Coronary artery (tissue), 2 donors: Measurements from ENCODE around the gene SNX5.

ENCODE experiments used
- DNase-seq: peaks from one replicate; pipeline ENCODE4 v3.0.0-alpha.2; 2017; ENCODE audit warnings: low spot score
- H3K27ac ChIP-seq, 2 donors: fragments of 200-600 bp; sonication (generic); one replicate each; pipeline ENCODE4 v1.5.1; 2016 to 2019
- H3K4me3 ChIP-seq: fragments of 200-600 bp; sonication (generic); 2 replicates; pipeline ENCODE4 v1.5.1; 2016; ENCODE audit warnings: mild to moderate bottlenecking, moderate library complexity
- TF ChIP-seq, protein P1 (sequence below): fragments of 200-600 bp; sonication (generic); IDR thresholded peaks from one replicate; pipeline ENCODE4 v1.5.1; 2019; ENCODE audit warnings: antibody characterized with exemption

SNX5 gene

GRCh38 chr20:18004384-18005031 lies 35.9 kb upstream of the SNX5 start:
- DNase-seq = no peak
- Histone ChIP-seq H3K27ac (no peak overlapping the region), H3K4me3 (no peak overlapping the region)
- TF ChIP-seq, protein P1, sequence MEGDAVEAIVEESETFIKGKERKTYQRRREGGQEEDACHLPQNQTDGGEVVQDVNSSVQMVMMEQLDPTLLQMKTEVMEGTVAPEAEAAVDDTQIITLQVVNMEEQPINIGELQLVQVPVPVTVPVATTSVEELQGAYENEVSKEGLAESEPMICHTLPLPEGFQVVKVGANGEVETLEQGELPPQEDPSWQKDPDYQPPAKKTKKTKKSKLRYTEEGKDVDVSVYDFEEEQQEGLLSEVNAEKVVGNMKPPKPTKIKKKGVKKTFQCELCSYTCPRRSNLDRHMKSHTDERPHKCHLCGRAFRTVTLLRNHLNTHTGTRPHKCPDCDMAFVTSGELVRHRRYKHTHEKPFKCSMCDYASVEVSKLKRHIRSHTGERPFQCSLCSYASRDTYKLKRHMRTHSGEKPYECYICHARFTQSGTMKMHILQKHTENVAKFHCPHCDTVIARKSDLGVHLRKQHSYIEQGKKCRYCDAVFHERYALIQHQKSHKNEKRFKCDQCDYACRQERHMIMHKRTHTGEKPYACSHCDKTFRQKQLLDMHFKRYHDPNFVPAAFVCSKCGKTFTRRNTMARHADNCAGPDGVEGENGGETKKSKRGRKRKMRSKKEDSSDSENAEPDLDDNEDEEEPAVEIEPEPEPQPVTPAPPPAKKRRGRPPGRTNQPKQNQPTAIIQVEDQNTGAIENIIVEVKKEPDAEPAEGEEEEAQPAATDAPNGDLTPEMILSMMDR = no peak

- Histone ChIP-seq H3K4me3 (no peak overlapping the region), H3K27ac (no peak overlapping the region)
- no peak for DNase-seq
- TF ChIP-seq, protein P1 = no peak
These were observed 35.3 kb upstream of the SNX5 start for GRCh38 chr20:18003897-18004296.

GRCh38 chr20:18001131-18001921 lies 32.7 kb upstream of the SNX5 start:
- H3K27ac ChIP-seq = no peak overlapping the region
- H3K4me3 ChIP-seq = no peak overlapping the region
- TF ChIP-seq, protein P1 = no peak
- peak; percentile 78 for DNase-seq

GRCh38 chr20:17999566-17999965 lies 31.0 kb upstream of the SNX5 start:
- Histone ChIP-seq H3K4me3 (no peak overlapping the region), H3K27ac (no peak overlapping the region)
- no peak for DNase-seq
- TF ChIP-seq, protein P1 = no peak

DNA sequence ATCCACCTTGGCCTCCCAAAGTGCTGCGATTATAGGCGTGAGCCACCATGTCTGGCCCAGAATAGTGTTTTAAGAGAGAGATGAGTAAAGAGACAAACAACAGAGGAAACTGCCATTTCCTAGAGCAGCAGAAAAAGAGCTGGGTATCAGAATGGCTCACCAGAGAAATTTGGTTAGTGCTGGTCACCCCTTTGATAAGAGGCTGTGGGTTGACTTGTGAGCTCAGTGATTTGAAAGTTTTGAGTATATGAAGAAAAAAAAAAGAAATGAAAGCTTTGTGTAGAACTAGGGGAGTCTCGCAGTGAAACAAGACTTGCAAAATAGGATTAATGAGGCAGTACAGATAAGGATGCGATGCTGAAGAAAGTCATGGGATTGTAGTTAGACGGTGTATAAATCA lies 29.9 kb upstream of the SNX5 start:
- Histone ChIP-seq H3K4me3 (no peak overlapping the region), H3K27ac (no peak overlapping the region)
- TF ChIP-seq, protein P1 = no peak
- no peak for DNase-seq

GRCh38 chr20:17995967-17996819 lies 27.6 kb upstream of the SNX5 start:
- Histone ChIP-seq H3K27ac (no peak overlapping the region), H3K4me3 (no peak overlapping the region)
- TF ChIP-seq, protein P1 = peak; percentile 91
- DNase-seq = no peak
